SKM-1 treated with dmso at 0.1 percent for 144 hours (cell line): ENCODE measurements around the gene SH3PXD2B.

Experiments used
- DNase-seq: peaks from one replicate; lab custom pipeline; 2025; ENCODE audit not compliant: unreplicated experiment; lab: John Stamatoyannopoulos, UW

SH3PXD2B gene

DNA sequence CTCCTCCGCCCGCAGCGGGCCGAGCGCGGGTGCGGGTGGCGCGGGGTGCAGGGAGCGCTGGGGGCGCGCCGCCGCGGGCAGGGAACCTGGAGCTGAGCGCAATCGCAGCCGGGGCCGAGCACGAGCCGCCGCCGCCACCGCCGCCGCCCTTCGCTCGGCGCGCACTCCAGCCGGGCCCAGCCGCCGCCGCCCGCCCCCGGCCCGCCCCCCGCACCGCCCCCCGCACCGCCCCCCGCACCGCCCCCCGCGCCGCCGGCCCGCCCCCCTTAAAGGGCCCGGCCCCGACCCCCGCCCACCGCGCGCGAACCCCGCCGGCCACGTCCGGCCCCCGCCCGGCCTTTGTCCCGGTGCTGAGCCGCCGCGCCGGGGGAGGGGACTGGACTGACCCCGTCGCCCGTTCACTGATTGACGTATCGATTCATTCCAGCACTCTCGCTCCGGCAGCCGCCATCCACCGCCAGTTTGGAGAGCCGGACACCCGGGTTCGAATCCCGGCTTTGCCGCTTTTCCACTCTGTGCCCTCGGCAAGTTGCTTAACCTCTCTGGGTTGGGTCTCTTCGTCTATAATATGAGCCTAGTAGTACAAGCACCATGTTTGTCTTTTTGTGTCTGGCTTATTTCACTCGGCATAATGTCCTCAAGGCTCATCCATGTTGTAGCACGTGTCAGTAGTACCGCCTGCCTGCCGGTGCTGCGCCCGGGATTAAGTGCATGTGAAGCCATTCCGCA lies at the start of gene SH3PXD2B:
SH3PXD2B (minus strand) TSS at position 168 of the 729 bp plus-strand sequence. CDS start 173 bp downstream, outside the sequence.
- peak; percentile 50 for DNase-seq

DNA sequence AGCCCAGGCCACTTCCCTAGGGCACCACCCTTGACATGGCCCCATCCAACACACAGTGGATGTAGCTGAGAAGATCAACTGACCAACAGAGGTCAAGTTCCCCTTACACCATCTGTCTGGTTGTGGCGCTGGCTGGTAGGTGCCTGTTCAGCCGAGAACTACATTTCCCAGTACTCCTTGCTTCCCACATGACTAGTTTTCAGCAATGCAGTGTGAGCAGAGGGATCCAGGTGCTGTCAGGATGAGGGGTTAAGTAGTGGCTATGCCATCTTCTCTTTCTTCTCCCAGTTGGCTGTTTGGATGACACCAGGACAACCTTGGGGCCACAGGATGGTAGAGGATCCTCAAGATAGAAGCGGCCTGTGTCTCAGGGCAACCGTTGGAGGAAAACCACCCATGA lies 48.6 kb upstream of the SH3PXD2B start:
- peak; percentile 14 for DNase-seq

DNA sequence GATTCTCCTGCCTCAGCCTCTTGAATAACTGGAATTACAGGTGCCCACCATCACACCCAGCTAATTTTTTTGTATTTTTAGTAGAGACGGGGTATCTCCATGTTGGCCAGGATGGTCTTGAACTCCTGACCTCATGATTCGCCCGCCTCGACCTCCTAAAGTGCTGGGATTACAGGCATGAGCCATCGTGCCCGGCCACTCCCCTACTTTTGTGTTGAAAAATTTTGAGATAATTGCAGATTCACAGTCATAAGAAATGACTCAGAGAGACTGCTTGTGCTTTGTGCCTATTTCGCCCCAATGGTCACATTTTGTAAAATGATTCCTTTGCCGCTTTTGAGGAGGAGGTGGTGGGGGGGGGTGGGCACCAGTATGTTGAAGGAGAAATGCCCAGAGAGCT lies 48.1 kb upstream of the SH3PXD2B start:
- no peak for DNase-seq

DNA sequence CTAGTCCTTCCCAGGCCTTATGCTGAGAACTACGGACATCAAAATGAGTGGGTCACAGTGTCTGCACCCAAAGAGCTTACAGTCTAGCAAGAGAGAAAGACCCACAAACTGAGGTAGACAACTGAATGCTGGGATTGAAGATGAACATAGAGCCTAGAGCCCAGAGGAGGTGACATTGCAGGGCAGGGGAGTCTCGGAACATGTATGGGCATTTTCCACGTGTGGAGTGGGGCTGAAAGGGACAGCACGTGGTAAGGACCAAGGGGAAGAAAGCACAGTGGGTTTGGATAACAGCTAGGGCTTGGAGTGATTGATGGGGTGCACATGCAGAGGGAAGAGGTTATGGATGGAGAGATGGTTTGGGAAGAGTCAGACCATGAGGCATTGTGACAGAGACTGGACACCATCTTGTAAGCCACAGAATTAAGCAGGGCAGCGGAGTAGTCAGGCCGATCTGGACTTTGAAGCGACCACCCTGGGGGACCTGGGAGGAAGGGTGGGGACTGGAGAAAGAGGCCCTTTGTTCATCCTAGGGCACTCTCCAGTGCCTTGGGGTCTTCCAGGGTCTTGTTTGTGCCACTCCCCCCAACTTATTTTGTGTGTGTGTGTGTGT lies 47.5 kb upstream of the SH3PXD2B start:
- no peak for DNase-seq

DNA sequence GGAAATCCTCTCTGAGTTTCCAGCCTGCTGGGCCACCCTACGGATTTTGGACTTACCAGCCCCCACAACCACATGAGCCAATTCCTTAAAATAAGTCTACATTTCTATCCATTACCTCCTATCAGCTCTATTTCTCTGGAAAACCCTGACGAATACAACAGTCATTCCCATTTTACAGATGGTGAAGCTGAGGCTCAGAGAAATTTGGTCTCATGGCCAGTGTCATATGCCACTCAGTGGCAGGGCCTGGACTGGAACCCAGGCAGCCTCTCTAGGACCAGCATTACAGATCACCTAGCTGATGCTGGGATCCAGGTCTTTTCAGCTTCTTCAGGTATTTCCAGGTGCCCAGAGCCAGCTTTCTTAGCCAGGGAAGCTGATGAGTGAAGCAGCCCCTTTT lies 45.0 kb upstream of the SH3PXD2B start:
- DNase-seq: no peak

DNA sequence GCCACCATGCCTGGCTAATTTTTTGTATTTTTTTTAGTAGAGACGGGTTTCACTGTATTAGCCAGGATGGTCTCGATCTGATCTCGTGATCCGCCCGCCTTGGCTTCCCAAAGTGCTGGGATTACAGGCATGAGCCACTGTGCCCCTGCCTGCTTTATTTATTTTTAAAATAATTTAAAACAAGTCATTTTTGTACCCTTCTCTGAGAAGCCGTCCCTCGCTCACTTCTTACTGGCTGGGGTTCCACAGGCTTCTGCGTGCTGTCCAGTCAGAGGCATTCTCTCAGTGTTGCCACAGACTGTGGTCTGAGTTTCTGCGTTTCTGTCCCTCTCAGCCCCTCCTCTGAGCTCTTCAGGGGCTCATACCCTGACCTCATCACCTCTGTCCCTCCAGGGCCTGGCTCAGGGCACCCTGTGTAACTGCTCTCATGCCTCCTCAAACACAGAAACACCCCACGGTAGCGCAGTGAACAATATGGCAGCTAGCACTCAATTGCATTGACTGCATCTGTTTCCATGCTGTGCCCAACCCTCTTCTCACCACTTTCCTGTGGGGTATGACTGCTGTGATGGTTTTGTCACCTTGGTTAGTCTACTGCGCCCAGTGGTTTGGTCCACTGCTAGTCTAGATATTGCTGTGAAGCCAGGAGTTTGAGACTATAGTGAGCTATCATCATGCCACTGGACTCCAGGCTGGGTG lies 44.3 kb upstream of the SH3PXD2B start:
- no peak for DNase-seq

DNA sequence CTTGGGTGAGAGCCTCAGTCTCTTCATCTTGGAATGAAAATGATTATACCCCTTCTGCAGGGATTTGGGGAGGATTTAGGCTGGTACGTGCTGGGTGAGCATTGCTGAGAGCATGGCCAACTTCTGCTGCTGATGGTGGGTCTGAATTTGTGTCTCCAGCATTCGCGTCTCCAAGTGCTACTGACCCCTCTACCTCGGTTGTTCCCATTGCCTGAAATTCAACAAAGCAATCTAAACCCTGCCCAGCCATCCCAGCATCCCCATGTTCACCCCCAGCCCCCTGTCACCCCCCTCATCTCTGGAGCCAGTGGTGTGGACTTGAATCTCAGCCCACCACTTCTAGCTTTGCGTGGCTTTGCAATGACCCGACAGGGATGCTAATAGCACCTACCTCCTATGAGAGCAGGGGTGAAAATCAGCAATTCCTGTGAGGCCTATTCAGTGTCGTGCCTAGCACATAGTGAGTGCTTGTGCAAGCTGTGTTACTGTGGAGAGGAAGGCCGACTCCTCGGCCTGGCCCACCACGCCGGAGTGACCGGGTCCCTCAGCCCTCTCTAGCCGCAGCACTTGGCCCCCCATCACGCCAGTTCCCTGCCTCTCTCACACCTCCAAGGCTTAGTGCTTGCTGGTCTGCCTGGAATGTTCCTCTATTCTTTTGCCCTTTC lies 43.4 kb upstream of the SH3PXD2B start:
- DNase-seq: no peak

DNA sequence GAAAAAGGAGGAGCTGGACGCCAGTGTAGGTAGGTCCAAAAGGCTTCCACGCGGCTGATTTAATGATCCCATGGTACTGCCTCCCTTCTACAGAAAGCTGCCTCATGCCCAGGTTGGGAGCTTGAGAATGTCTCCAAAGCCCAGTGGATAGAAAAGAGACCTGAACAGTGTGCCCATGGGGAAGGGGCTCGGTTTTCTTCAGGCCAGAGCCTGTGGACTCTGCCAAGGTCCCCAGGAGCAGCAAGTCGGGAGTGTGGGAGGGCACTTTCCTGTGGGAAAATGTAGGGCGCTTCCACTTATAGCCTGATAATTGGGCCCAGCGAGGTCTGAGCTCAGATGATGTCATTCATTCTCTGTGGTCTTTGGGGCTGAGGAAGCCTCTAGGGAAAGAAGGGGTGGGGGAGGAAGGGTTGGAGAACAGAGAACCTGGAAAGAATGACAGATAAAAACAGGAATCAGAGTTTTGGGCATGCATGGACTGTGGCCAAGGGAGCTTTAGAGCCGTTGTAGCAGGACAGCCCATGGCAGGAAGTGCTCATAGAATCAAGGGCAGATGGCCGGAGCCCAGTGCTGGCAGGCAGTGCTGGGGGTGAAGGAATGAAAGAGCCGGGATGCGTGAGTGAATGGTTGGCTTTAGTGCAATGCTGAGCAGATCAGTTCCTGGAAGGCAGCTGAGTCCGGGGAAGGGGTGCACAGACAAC lies 42.5 kb upstream of the SH3PXD2B start:
- no peak for DNase-seq

DNA sequence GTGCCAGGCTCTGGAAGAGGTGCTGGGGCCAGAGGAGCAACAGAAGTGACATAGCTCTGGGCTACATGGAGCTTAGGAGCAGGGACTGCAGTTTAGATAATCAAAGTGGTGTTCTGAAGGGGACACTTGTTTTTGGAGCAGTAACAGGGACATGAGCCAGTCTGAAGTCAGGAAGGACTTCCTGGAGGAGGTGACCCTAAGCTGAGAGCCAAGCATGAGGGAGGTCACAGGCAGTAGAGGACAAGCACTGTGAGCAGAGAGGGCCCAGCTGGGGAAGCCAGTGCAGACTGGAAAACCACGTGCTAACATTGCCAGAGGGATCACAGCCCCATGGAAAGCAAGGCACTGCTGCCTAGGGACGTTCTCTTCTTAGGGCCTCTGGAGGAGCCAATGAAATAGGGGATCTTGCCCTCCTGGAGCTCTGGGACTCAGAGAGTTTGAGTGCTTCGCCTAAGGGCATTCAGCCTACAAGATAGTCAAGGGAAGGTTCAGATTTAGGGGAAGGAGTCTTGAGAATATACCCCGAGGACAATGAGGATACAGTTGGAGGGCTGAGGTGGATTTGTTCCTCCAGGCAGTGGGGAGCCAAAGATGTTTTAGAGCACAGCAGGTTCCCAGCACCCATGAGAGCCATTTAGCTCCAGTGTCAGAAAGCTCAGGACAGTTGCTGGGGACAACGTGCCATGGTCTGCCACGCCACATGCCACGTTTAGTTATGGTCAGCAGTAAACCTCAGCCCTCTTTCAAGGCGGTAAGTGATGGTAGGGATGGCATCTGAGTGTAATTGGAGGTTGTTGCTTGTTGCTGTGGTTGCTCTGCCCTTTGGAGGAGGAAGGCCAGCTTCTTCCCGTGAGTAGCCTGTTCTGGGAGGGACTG lies 40.5 kb upstream of the SH3PXD2B start:
- no peak for DNase-seq

DNA sequence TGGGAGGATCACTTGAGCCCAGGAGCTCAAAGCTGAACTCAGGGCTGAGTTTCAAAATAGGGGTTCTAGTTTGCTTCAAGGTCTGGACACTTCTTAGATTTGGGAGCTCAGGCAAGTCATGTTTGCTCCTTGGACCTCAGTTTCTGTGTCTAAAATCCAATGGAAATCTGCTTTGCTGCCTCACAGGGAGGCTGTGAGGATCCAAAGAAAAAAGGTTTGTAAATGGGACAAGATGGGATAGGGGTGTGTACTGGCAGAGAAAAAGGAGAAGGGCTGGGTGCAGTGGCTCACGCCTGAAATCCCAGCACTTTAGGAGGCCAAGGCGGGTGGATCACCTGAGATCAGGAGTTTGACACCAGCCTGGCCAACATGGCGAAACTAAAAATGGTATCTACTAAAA lies 39.6 kb upstream of the SH3PXD2B start:
- DNase-seq: no peak

DNA sequence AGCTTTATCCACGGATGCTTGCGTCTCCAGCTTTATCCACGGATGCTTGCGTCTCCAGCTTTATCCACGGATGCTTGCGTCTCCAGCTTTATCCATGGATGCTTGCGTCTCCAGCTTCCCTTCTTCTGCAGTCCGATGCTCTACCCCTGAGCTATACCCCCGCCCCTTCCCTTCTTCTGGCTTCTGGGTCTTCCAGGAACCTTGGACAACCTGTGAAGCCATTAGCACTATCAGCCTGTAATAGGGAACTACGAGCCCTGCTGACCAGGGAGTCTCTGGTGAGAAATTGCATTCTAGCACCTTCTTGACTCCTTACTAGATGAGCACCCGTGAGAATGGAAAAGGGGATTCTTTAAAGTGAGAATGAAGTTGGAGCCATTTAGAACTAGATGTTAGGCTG lies 39.1 kb upstream of the SH3PXD2B start:
- DNase-seq: no peak

DNA sequence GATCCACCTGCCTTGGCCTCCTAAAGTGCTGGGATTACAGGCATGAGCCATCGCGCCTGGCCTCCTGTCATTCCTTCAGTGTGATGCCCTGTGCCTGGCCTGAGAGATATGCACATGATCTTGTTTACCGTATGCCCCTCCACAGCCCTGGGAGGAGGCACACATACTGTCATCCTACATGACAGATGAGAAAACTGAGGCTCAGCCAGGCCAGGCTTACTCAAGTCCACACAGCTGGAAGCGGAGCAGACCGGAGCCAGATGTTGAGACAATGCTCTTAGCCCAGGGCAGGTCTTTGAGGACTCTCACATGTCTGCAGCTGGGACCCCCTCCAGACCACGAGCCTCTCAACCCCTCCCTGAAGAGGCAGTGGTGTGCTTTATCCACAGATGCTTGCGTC lies 38.7 kb upstream of the SH3PXD2B start:
- DNase-seq: no peak

DNA sequence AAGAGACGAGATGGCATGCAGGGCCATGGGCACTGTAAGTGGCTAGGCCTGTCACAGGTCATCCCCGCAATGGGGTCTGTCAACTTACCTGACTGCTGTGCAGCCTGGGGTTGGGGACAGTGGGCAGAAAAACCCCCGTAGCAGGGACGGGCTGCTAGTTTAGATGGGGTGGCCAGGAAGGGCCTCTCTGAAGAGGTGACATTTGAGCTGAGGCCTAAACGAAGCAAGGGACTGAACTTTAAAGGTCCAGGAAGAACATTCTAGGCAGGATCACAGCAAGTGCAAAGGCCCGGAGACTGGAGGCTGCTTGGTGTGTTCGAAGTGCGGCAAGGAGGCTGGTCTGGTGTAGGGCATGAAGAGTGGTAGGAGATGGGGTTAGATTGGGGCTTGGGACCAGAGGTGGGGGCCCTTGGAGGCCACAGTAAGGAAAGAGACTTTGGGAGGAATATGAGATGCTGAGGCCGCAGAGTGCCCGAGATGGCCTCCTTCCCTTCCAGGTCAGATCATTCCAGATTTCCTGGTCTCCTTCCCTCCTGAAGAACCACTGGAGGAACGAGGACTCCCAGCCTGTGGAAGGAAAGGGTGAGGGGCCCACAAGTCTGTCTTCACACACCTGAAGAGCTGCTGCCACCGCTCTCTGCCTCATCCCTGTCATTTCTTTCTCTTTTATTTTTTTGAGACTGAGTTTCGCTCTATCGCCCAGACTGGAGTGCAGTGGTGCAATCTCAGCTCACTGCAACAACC lies 37.9 kb upstream of the SH3PXD2B start:
- DNase-seq: no peak

DNA sequence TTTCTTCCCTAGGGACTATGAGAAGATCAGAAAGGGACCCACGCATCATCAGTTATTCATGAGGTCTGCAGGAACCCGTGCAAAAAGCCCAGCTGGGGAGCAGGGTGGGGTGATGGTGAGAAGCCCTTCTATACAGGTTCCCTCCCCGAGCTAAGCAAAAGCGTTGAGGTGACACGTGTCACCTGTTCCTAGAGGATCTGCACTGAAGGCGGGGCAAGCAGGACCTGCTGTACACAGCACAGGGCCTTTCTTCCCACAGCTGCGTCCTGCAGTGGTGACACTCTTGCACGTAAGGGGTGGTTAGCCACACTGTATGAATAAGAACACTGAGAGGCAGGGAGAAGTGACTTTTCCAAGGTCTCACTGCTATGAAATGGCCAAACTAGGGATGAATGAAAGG lies 37.2 kb upstream of the SH3PXD2B start:
- no peak for DNase-seq

DNA sequence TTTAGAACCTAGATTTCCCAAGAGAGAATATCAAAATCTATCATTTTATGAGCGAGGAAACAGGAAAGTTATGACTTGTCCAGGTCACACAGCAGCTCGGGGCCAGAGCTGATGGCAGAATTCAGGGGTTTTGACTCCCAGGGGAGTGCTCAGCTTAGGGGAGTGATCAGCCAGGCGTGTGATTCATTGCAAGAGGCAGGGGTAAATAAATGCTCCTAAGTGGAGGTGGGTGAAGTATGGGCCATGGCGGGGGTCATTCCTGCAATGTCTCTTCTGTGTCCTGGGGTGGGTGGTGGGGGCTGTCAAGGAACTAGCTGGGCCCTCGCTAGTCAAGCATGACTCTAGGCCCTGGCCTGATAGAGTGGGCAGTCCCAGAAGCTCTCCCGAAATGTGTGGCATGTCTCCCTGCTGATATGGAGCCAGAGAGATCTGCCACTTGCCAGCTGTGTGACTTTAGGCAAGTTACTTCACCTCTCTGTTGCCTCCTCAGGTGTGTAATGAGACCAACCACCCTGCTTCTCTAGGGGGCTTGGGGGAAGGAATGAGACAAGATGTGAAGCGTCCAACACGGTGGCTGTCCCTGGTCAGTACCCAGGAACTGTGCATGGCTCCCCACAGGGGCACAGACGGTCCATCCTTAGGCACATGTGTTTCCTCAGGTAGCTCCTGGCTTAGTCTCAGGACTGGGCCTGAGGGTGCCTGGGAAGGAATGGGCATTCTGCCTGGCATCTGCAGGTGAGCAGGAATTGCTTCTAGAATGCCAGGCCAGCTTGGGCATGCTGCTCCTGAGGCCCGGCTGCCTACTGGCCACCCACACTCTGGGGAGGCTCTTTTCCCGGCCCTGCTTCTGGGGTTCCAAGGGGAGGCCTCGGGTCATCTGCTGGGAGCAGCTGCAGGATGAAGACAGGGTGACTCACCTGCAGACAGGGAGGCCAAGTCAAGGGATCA lies 36.5 kb upstream of the SH3PXD2B start:
- DNase-seq: no peak

DNA sequence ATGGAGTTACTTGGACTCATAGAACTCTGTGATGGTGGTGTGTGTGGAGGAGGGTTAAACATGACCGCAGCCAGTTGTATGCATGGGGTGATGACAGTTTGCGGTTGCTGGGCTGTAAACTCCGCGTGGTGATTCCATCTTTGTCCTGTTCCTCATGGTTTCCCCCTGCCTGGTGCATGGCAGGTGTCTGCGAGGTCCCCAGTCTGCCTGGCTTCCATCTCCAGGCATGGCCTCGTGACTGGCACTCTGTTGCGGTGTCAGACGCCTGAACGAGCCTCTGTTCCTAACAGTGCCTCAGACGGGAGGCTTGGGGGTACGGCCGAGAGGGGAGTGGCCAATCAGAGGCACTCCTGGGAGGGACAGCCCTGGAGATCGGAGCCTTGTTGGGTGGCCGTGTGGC lies 33.9 kb upstream of the SH3PXD2B start:
- no peak for DNase-seq

DNA sequence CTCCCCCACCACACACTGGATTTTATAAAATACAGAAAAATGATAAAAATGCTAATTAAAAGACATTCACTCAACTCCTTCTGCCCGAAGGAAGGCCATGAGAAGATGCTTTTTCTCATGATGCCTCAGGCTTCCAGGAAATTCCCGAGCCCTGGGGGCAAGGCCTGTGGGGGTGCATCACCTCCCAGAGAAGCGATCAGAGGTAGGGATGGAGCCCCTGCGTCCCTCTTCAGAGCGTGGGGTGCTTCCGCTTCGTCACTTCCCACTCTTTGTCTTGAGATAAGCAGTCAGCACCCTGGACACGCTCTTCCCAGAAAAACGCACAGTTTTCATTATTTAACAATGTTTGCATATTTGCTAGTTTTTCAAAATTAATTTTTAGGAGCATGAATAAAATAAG lies 33.3 kb upstream of the SH3PXD2B start:
- no peak for DNase-seq

DNA sequence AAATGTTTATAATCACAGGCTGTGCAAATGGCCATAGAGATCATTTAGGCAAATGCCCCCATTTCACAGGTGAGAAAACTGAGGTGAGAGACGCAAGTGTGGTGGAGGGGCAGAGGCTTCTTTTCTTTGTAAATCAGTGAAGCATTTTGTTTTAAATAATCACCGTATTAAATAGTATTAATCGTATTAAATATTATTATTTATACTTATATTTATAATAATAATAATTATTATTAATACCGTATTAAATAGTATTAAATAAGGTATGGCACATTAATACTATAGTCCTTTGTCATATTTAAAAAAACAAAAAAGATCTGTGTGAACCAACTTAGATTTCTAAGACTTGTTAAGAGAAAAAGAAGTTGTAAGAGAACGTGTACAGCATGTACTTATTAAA lies 32.6 kb upstream of the SH3PXD2B start:
- DNase-seq: no peak
